Measurements from ENCODE around the gene GRK2. TPM values are rescaled to one million over a fixed set of nuclear protein-coding genes. Genes with fewer than 3 reads are reported as not detected.
A peak's percentile ranks its signal among the peaks of the same experiment; 100 is the strongest.

Gene GRK2
- total and polyA plus RNA-seq, 2 of the 13 experiments (the other 11 are each of a cell fraction or from before 2014, with no cell fraction given): 31.3 to 42.4 TPM

- TF ChIP-seq NFE2L1 (CRISPR knock-in tag; IDR thresholded peaks at IDR 0.05; ENCODE audit: borderline replicate concordance) (peak; percentile 97; the same call in 1 of the 2 replicates), MAZ (IDR thresholded peaks at IDR 0.05; ENCODE audit: borderline replicate concordance, low read depth, low read length) (peak; percentile 86; the same call in 1 of the 2 replicates), MAZ (CRISPR knock-in tag; IDR thresholded peaks at IDR 0.05; ENCODE audit: low read depth) (peak; percentile 93), FOXO1 (CRISPR knock-in tag; IDR thresholded peaks at IDR 0.05) (peak; percentile 73; the same call in 1 of the 2 replicates), HMGXB4 (CRISPR knock-in tag; IDR thresholded peaks at IDR 0.05; ENCODE audit: borderline replicate concordance in 1 of 2, low read depth in 1 of 2) (peak; percentile 69 to 93; a peak in 3 of 4 replicates), PAWR (CRISPR knock-in tag; IDR thresholded peaks at IDR 0.05; ENCODE audit: borderline replicate concordance) (no peak), TGIF2 (CRISPR knock-in tag; IDR thresholded peaks at IDR 0.05) (peak; percentile 98), GATAD2A (CRISPR knock-in tag; IDR thresholded peaks at IDR 0.05) (peak; percentile 76; the same call in 1 of the 2 replicates), ZSCAN31 (CRISPR knock-in tag; IDR thresholded peaks at IDR 0.05; ENCODE audit: low read depth) (0 out of 2 replicates have a peak, but pooled peaks have one; percentile 18), EP300 (IDR thresholded peaks at IDR 0.05; ENCODE audit: low read depth in 2 of 2, low read length in 2 of 2) (0 out of 4 replicates have a peak, but pooled peaks of 1 of the 2 experiments have one; percentile 11), EP300 (CRISPR knock-in tag; IDR thresholded peaks at IDR 0.05; ENCODE audit: borderline replicate concordance) (0 out of 2 replicates have a peak, but pooled peaks have one; percentile 25), MXD4 (CRISPR knock-in tag; IDR thresholded peaks at IDR 0.05) (peak; percentile 98)
- TF ChIP-seq, protein P1, sequence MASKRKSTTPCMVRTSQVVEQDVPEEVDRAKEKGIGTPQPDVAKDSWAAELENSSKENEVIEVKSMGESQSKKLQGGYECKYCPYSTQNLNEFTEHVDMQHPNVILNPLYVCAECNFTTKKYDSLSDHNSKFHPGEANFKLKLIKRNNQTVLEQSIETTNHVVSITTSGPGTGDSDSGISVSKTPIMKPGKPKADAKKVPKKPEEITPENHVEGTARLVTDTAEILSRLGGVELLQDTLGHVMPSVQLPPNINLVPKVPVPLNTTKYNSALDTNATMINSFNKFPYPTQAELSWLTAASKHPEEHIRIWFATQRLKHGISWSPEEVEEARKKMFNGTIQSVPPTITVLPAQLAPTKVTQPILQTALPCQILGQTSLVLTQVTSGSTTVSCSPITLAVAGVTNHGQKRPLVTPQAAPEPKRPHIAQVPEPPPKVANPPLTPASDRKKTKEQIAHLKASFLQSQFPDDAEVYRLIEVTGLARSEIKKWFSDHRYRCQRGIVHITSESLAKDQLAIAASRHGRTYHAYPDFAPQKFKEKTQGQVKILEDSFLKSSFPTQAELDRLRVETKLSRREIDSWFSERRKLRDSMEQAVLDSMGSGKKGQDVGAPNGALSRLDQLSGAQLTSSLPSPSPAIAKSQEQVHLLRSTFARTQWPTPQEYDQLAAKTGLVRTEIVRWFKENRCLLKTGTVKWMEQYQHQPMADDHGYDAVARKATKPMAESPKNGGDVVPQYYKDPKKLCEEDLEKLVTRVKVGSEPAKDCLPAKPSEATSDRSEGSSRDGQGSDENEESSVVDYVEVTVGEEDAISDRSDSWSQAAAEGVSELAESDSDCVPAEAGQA (IDR thresholded peaks at IDR 0.05; ENCODE audit: low read depth): no peak
- TF ChIP-seq, protein P1 (CRISPR knock-in tag; IDR thresholded peaks at IDR 0.05; ENCODE audit: borderline replicate concordance): no peak
- TF ChIP-seq, protein P2, sequence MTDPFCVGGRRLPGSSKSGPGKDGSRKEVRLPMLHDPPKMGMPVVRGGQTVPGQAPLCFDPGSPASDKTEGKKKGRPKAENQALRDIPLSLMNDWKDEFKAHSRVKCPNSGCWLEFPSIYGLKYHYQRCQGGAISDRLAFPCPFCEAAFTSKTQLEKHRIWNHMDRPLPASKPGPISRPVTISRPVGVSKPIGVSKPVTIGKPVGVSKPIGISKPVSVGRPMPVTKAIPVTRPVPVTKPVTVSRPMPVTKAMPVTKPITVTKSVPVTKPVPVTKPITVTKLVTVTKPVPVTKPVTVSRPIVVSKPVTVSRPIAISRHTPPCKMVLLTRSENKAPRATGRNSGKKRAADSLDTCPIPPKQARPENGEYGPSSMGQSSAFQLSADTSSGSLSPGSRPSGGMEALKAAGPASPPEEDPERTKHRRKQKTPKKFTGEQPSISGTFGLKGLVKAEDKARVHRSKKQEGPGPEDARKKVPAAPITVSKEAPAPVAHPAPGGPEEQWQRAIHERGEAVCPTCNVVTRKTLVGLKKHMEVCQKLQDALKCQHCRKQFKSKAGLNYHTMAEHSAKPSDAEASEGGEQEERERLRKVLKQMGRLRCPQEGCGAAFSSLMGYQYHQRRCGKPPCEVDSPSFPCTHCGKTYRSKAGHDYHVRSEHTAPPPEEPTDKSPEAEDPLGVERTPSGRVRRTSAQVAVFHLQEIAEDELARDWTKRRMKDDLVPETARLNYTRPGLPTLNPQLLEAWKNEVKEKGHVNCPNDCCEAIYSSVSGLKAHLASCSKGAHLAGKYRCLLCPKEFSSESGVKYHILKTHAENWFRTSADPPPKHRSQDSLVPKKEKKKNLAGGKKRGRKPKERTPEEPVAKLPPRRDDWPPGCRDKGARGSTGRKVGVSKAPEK (CRISPR knock-in tag; IDR thresholded peaks at IDR 0.05; ENCODE audit: borderline replicate concordance): no peak
Measured at GRCh38 chr11:67239783-67240575, 26.3 kb upstream of the GRK2 start (continued).

Measured in HepG2 (cell line).